SH-SY5Y (cell line): ENCODE measurements around the gene VPS51.

Experiments used
- GATA2 ChIP-seq: IDR thresholded peaks from 2 replicates; pipeline ENCODE4 v1.6.1; 2011; ENCODE audit warnings: mild to moderate bottlenecking, low read depth, low read length
- GATA3 ChIP-seq: IDR thresholded peaks from 2 replicates; pipeline ENCODE4 v1.6.1; 2011; ENCODE audit warnings: low read depth, mild to moderate bottlenecking, low read length, moderate library complexity

VPS51 gene

GRCh38 chr11:65085446-65085845 lies 10.6 kb upstream of the VPS51 start:
- TF ChIP-seq GATA3 (no peak), GATA2 (no peak)

- TF ChIP-seq GATA2 (no peak), GATA3 (no peak)
These were observed 9.2 kb upstream of the VPS51 start for GRCh38 chr11:65086809-65087208.

- TF ChIP-seq GATA2 = no peak
- no peak for TF ChIP-seq GATA3
These were observed 8.8 kb upstream of the VPS51 start for GRCh38 chr11:65087216-65087615.

GRCh38 chr11:65087827-65088226 lies 8.2 kb upstream of the VPS51 start:
- TF ChIP-seq GATA3 (no peak), GATA2 (no peak)

- TF ChIP-seq GATA3 (no peak), GATA2 (no peak)
These were observed 6.4 kb upstream of the VPS51 start for GRCh38 chr11:65089621-65090020.

GRCh38 chr11:65090628-65091027 lies 5.4 kb upstream of the VPS51 start:
- TF ChIP-seq GATA2 (no peak), GATA3 (no peak)

- TF ChIP-seq GATA3 (no peak), GATA2 (no peak)
These were observed 587 bp upstream of the VPS51 start for GRCh38 chr11:65095427-65095826.

- TF ChIP-seq GATA3 (no peak), GATA2 (no peak)
These were observed 912 bp downstream of the VPS51 start for GRCh38 chr11:65096926-65097325.

GRCh38 chr11:65100674-65101350 lies 4.8 kb downstream of the VPS51 start:
- no peak for TF ChIP-seq GATA3
- no peak for TF ChIP-seq GATA2

GRCh38 chr11:65102142-65103095 lies 6.4 kb downstream of the VPS51 start:
- TF ChIP-seq GATA3 (no peak), GATA2 (no peak)

- no peak for TF ChIP-seq GATA3
- no peak for TF ChIP-seq GATA2
These were observed 7.5 kb downstream of the VPS51 start for GRCh38 chr11:65103476-65103875.

GRCh38 chr11:65104628-65105027 lies 8.6 kb downstream of the VPS51 start:
- no peak for TF ChIP-seq GATA3
- no peak for TF ChIP-seq GATA2

- no peak for TF ChIP-seq GATA2
- TF ChIP-seq GATA3 = no peak
These were observed 11.1 kb downstream of the VPS51 start for GRCh38 chr11:65107078-65107477.

GRCh38 chr11:65107751-65108468 lies 11.9 kb downstream of the VPS51 start:
- no peak for TF ChIP-seq GATA3
